ENCODE data around the gene AOC3.
"Not testable (repeated sequence)": the region's sequence is repeated elsewhere in the genome, so short reads cannot be mapped to it uniquely, and the experiment has no call there.

AOC3 gene

DNA sequence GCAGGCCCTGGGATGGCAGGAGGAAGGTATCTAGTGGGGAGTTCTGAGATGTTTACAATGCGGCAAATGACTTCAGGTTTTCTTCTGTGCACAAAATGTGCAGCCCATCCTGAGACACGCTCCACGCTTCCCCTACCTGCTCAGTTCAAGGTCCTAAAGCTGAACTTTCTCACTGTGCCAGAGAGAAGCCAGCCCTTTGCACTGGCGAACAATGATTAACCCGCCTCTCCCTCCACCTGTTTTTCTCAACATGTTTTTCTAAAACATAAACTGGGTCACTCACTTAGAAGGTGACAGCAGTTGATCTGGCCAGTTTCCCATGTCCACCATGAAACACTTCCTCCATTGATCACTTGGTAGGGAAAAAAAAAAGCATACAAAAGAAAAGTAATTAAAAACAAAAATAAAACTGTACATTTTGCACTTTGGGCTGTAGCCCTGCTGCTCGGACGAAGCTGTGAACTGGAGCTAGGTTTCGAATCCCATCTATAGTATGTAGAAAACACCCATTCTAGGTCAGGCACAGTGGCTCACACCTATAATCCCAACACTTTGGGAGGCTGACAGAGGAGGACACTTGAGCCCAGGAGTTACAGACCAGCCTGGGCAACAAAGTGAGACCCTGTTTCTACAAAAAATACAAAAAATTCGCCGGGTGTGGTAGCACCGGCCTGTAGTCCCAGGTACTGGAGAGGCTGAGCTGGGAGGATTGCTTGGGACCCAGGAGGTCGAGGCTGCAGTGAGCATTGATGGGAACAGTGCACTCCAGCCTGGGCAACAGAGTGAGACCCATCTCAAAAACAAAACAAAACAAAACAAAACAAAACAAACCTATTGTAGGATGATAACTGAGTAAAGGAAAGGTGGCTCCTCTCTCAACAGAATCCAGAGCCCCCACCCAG lies 43.5 kb downstream of the AOC3 start:
- no peak for DNase-seq

DNA sequence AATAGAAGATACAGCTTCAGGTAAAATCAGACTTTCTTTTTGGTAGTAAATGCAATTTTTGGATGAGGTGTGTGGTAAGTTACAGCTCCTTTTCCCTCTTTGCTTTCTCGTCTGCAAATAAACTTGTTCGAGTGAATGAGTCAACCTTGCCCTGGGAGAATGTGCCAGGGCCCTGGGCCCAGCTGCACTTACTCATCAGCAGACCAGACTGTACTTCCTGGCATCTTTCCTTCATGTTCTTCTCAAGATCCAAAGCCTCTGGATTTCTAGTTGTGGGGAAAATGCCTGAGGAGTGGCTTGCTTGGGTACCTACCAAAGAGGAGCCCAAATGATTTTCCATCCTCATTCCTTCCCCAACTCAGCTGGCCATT lies 44.2 kb downstream of the AOC3 start:
- DNase-seq, result no peak

DNA sequence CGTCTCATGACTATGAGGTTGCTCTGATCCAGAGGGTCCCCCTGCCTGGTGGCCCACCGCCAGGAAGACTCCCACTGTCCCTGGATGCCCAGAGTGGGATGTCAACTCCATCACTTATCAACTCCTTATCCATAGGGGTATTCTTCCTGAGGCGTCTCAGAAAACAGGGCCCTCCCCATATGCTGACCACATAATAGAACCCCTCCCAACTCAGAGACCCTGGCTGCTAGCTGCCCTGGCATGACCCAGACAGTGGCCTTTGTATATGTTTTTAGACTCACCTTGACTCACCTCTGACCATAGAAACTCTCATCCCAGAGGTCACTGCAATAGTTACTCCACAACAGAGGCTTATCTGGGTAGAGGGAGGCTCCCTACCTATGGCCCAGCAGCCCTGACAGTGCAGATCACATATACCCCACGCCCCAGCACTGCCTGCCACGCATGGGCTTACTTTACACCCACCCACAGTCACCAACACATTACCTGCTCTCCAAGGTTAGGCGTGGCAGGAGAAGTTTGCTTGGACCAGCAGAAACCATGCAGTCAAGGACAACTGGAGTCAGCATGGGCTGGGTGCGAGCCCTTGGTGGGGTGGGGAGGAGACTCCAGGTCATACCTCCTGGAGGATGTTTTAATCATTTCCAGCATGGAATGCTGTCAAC lies 47.3 kb downstream of the AOC3 start:
- no peak for DNase-seq

DNA sequence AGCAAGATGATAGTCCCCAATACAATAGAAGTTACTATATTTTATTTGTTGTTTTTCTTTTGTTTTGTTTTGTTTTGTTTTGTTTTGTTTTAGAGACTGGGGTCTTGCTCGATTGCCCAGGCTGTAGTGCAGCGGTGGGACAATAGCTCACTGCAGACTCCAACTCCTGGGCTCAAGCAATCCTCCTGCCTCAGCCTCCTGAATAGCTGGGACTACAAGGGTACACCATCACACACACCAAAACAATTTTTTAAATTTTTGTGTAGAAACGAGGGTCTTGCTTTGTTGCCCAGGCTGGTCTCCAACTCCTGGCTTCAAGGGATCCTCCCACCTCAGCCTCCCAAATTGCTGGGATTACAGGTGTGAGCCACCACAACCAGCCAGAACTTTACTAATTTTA lies 49.0 kb downstream of the AOC3 start:
- DNase-seq, result not testable (repeated sequence)

DNA sequence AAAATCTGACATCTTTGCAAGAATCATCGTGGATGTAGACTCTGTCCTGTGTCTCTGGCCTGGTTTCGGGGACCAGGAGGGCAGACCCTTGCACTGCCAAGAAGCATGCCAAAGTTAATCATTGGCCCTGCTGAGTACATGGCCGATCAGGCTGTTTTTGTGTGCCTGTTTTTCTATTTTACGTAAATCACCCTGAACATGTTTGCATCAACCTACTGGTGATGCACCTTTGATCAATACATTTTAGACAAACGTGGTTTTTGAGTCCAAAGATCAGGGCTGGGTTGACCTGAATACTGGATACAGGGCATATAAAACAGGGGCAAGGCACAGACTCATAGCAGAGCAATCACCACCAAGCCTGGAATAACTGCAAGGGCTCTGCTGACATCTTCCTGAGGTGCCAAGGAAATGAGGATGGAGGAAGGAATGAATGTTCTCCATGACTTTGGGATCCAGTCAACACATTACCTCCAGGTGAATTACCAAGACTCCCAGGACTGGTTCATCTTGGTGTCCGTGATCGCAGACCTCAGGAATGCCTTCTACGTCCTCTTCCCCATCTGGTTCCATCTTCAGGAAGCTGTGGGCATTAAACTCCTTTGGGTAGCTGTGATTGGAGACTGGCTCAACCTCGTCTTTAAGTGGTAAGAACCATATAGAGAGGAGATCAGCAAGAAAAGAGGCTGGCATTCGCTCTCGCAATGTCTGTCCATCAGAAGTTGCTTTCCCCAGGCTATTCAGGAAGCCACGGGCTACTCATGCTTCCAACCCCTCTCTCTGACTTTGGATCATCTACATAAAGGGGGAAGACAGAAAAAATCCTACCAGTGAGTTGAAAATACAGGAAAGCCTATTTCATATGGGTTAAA lies 49.7 kb downstream of the AOC3 start, which contains the start of gene G6PC1:
Gene G6PC1 (plus strand): TSS at position 340 of the 872 bp plus-strand sequence. CDS start 78 bp downstream, at position 418.
- no peak for DNase-seq

DNA sequence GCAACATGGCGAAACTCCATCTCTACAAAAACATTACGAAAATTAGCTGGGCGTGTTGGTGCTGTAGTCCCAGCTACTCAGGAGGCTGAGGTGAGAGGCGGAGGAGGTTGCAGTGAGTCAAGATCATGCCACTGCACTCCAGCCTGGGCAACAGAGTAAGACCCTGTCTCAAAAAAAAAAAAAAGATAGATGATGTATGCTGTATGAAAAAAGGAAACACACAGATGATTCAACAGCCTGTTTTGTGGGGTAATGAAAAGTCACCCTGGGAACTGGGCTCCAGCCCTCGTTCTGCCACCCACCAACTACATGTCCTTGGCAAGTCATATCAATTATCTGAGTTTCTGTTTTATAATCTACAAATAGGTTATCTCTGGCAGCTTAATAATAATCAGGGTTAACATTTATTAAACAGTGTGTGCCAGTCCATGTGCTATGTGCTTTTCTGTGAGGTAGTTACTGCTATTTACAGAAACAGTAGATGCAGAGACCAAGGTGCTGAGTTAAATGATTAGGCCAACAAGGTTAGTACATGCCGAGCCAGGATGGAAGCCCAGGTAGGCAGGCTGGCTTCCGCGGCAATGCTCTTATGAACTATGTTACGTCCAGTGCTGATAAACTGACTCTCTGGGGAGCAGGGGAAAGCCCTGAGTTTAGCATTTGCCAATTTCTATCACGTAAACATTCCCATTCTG lies 50.7 kb downstream of the AOC3 start:
- no peak for DNase-seq

DNA sequence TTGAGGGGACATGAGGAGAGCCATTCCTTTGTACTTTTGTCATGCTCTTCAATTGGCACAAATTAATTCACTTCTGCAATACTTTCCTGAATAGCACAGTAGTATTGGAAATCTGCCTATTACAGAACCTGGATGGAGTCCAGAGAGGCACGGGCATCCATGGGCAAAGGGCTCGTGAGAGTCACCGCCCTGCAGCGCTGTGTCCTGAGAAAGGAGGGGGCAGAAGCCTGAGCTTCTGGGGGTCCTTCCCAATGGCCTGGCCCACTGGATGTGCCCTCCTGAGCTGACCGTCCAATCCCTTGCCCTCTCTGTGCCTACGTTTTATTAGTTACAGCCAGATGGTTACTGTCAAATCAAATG lies 53.1 kb downstream of the AOC3 start:
- no peak for DNase-seq

DNA sequence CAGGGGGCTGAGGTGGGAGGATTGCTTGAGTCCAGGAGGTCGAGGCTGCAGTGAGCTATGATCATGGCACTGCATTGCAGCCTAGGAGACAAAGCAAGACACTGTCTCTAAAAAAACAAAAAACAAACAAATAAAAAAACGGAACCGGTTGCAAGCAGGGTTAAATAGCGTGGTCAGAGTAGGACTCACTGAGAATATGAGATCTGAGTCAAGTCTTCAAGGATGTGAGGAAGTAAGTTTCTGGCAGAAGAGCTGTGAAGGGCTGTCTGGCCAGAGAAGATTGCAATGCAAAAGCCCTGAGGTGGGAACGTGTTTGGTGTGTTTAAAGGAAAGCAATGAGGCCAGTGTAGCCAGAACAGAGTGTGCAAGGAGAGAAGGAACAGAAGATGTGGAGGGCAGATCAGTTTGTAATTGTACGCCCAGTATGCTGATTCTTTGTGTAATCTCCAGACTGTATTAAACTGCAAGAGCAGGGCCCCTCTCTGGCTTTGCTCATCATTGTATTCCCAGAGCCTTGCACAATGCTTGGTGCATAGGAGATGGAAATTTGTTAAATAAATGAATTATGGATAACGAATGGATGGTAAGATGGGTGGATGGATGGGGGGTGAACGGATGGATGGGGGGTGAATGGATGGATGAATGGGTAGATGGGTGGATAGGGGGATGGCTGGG lies 55.9 kb downstream of the AOC3 start:
- DNase-seq, result no peak

All from stimulated activated CD4-positive, alpha-beta T cell treated with anti-CD3 and anti-CD28 coated beads, Interleukin-4, amount 100 ng/mL, for 24 hours (primary cell).